HFFc6 (cell line): Measurements from ENCODE around the gene ARF5. TPM values are rescaled to one million over a fixed set of nuclear protein-coding genes. Genes with fewer than 3 reads are reported as not detected.

Experiments used
- DNase-seq: peaks from one replicate; pipeline ENCODE4 v3.0.0-alpha.2; 2018
- H3K27ac Mint-ChIP-seq: 2 replicates; pipeline ENCODE4 v1.8.0; 2020; ENCODE audit warnings: mild to moderate bottlenecking, mixed read lengths
- H3K27me3 Mint-ChIP-seq: 2 replicates; pipeline ENCODE4 v1.8.0; 2021; ENCODE audit warnings: mild to moderate bottlenecking, moderate library complexity, mixed read lengths; ENCODE audit not compliant: insufficient read depth
- H3K36me3 Mint-ChIP-seq: 2 replicates; pipeline ENCODE4 v1.8.0; 2021; ENCODE audit warnings: low read depth, mixed read lengths
- H3K4me1 Mint-ChIP-seq: 2 replicates; pipeline ENCODE4 v1.8.0; 2020; ENCODE audit warnings: low read depth, mixed read lengths
- H3K4me3 Mint-ChIP-seq: 2 replicates; pipeline ENCODE4 v1.8.0; 2020; ENCODE audit warnings: mild to moderate bottlenecking, moderate library complexity, mixed read lengths
- H3K9me3 Mint-ChIP-seq: 2 replicates; pipeline ENCODE4 v1.8.0; 2020; ENCODE audit warnings: mild to moderate bottlenecking, mixed read lengths
- CTCF ChIP-seq: fragments of 200-600 bp; sonication (generic); IDR thresholded peaks from 2 replicates; pipeline ENCODE4 v1.5.0; 2021; ENCODE audit warnings: antibody characterized with exemption, mild to moderate bottlenecking
- total RNA-seq, 6 experiments: library from RNA; stranded (reverse); fragmentation: NEBNext Ultra II Directional; extraction: Animal tissue kit (Norgen Biotek cat#: 25700); gene quantifications; 2 replicates in 1 of 6; 3 replicates in 5 of 6; pipeline ENCODE4 v1.2.3, GENCODE V29; 2021

ARF5 gene
- total RNA-seq, 6 experiments from 2014 or later, result 98.3 to 122 (median 110) TPM

DNA sequence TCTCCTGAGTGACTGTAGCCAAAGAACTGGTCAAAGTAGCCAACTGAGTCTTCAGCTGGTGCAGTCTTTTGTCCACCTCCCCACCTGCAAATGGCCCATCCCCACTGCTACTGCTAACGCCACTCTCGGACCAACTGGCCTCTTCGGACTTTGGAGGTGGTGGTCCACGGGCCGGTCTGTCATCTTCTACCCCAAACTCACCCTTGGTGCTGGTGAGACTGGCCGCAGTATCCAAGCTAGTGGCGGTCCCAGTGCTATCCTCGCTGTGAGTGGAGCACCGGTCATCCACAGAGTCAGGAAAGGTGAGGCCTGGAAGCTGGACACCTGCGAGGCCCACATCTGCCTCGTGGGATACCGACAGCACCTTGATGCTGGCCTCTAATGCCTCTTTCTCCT, 3.6 kb upstream of the ARF5 start:
- Mint-ChIP-seq H3K4me1 (peaks cover 67% of the 10 kb centered on the region), H3K36me3 (peaks cover 14% of the 10 kb centered on the region; the same call in 1 of the 2 replicates), H3K27me3 (peaks cover 3% of the 10 kb centered on the region), H3K4me3 (peak overlapping the region; percentile 97), H3K9me3 (no peaks in the 10 kb centered on the region), H3K27ac (peak overlapping the region; percentile 87)
- TF ChIP-seq CTCF, result no peak
- DNase-seq, result no peak

- Mint-ChIP-seq H3K27me3 (peaks cover 3% of the 10 kb centered on the region), H3K27ac (peak within 1 kb of the TSS; percentile 87), H3K4me1 (peaks cover 70% of the 10 kb centered on the region), H3K4me3 (peak within 1 kb of the TSS; percentile 97), H3K36me3 (peaks cover 14% of the 10 kb centered on the region; the same call in 1 of the 2 replicates), H3K9me3 (no peaks in the 10 kb centered on the region)
- no peak for TF ChIP-seq CTCF
- DNase-seq, result peak; percentile 83
These were observed 2.9 kb upstream of the ARF5 start, which contains the start of gene GCC1 for GRCh38 chr7:127585044-127585953. GCC1 (minus strand) TSS chr7:127585596; CDS start chr7:127585182, 414 bp downstream.

DNA sequence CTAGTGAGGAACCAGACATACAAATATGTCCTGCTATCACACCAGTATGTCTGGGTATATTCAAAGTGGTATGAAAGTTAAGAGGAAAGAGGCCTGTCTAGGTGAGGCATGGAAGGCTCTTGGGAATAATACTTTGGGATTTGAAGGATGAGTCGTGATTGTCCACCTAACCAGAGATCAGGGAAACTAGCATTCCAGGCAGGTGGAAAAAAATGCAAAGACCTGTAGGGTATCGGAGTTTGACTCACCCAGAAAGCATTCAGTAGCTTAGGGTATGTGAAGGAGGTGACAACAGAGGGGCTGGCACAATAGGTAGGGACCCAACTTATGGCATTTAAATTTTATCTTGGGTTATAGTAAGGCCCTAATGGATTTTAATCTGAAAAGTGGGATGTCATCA, 1.9 kb upstream of the ARF5 start:
- H3K27ac Mint-ChIP-seq, result no peak overlapping the region
- H3K36me3 Mint-ChIP-seq, result peaks cover 14% of the 10 kb centered on the region; the same call in 1 of the 2 replicates
- DNase-seq, result no peak
- no peak overlapping the region for H3K4me3 Mint-ChIP-seq
- H3K9me3 Mint-ChIP-seq, result no peaks in the 10 kb centered on the region
- TF ChIP-seq CTCF, result no peak
- peaks cover 61% of the 10 kb centered on the region for H3K4me1 Mint-ChIP-seq
- peaks cover 3% of the 10 kb centered on the region for H3K27me3 Mint-ChIP-seq

DNA sequence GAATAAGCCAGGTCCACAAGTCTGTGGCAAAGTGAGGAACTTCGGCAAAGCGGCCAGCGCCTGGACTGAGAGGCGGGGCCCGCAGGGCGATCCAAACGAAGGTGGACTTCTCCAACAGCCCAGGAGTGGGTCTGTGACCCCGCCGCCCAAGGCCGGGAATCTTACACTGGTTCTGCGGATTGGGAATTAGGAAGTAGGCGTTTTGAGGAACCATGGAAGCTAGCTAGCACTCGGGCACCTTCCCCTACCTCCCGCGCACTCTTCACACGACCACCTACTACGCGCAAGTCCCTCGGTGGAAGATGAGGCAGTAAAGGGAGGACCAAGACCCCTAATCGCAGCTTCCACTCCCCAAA, 570 bp upstream of the ARF5 start:
- no peak overlapping the region for H3K27ac Mint-ChIP-seq
- no peak for DNase-seq
- peaks cover 49% of the 10 kb centered on the region for H3K4me1 Mint-ChIP-seq
- peaks cover 3% of the 10 kb centered on the region for H3K27me3 Mint-ChIP-seq
- H3K4me3 Mint-ChIP-seq, result peak overlapping the region; percentile 73
- TF ChIP-seq CTCF, result no peak
- no peaks in the 10 kb centered on the region for H3K9me3 Mint-ChIP-seq
- H3K36me3 Mint-ChIP-seq, result peaks cover 13% of the 10 kb centered on the region; the same call in 1 of the 2 replicates

GRCh38 chr7:127588697-127589482, 679 bp downstream of the ARF5 start:
- peak; percentile 20 for DNase-seq
- TF ChIP-seq CTCF, result peak; percentile 74
- Mint-ChIP-seq H3K9me3 (no peaks in the 10 kb centered on the region), H3K4me3 (peak overlapping the region; percentile 95), H3K36me3 (peaks cover 7% of the 10 kb centered on the region; the same call in 1 of the 2 replicates), H3K27ac (peak overlapping the region; percentile 87), H3K27me3 (peaks cover 3% of the 10 kb centered on the region), H3K4me1 (peaks cover 36% of the 10 kb centered on the region)
